Colon (tissue), 2 donors: ENCODE results near the gene CSDE1.

Experiments used
- FAIRE-seq: peaks from 2 replicates; lab custom pipeline; 2012; peaks lifted over from hg19 to GRCh38; lab: Jason Lieb, UNC
- donor health status: control.
- donor health status: control.

Gene CSDE1

GRCh38 chr1:114749835-114750234 is 7.9 kb downstream of the CSDE1 start:
- no peak for FAIRE-seq

DNA sequence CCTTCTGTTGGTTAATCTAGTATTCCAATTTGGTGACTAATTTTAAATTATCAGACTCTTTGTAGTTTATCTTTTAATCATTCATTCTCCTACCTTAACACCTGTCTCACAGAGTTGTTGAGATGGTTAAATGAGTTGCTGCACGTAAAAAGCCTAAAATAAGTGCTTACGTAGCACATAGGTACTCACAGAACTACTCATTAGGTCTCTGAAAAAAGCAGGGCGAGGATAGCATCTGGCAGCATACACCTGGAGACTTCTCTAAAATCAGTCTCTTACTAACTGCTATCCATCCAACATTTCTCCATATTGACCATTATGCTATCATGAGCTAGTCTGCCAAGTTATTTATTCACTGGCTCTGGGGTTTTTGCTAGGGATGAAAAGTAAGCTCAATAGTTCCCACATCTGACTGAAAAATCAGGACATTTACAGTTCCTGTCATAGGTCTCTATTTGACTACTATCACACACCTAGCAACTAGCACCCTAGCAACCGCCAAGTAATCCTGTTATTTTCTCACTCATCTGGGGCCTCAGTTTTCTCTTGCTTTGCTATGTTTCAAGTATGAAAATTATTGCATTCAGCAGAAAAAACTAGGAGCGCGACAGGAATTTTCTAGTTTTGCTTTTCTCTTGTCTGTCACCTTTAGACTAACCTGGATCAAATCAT is 11.2 kb downstream of the CSDE1 start:
- FAIRE-seq, result no peak

- FAIRE-seq, result no peak
Measured at GRCh38 chr1:114745291-114745690, 12.5 kb downstream of the CSDE1 start.

GRCh38 chr1:114741963-114742746 is 15.6 kb downstream of the CSDE1 start:
- no peak for FAIRE-seq

GRCh38 chr1:114740331-114740730 is 17.5 kb downstream of the CSDE1 start:
- no peak for FAIRE-seq

GRCh38 chr1:114737314-114737849 is 20.4 kb downstream of the CSDE1 start:
- no peak for FAIRE-seq

DNA sequence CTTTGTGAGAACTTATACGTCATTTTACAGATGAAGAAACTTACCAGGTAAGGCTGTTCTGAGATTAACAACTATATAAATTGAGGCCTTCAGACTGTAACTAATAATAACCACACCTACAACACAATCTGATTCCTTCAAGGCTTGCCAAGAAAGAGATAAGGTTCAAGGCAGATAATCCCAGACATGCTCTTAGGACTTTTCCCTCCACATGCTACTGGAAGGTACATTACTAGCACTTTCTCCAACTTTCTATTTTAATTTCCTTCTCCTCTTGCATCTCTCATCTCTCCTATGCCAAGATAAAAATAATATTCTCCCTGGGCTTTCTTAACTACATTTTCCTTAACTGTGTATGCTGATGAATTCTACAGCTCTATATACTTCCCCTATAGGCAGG is 22.3 kb downstream of the CSDE1 start:
- no peak for FAIRE-seq

DNA sequence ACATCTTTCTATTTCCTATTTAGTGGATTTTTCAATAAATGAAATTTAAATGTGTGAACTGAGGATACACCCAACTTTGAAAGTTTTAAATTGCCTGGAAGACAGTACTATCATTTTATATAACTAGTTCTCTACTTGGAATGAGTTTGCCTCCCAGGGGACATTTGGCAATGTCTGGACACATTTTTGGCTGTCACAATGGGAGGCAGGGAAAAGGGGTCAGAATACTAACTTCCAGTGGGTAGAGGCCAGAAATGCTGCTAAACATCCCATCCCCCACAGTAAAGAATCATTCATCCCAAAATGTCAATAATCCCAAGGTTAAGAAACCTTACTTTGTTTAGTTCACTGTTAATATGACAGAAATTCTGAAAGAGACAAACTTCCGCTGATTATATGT is 28.0 kb downstream of the CSDE1 start:
- FAIRE-seq, result no peak

DNA sequence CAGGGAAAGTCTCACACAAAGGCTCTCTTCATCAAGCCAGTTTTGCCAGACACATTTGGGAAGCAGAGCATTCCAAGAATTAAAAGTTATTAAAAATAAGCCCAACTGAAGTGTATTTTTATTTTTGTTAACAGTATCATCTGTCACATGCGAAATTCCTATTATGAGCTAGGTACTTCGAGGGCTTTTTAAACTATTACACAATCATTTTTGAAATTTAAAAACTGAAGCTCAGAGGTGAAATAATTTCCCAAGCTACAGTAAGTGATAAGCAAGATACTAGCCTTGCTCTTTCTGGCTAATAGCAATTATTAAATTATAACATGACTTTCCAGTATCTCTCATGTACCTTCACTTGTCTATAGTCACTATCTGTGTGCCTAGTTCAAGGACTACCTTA is 29.2 kb downstream of the CSDE1 start:
- no peak for FAIRE-seq

DNA sequence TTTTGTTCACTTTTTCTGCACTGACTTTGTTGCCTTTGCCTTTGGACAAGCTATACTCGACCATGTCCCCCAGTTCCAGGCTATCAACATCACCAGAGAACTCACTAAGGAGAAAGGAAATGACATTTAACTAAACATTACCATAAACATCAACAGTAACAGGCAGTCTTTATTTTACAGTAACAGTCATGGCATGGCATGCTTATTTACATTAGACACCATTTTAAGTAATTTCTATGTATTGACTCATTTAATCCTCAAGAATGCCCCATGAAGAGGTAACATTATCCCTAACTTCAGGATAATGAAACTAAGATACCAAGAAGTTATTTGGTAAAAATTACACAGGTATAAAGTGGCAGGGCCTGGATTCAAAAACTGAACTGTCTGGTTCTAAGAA is 32.6 kb downstream of the CSDE1 start:
- no peak for FAIRE-seq

GRCh38 chr1:114723915-114724314 is 33.9 kb downstream of the CSDE1 start:
- no peak for FAIRE-seq

DNA sequence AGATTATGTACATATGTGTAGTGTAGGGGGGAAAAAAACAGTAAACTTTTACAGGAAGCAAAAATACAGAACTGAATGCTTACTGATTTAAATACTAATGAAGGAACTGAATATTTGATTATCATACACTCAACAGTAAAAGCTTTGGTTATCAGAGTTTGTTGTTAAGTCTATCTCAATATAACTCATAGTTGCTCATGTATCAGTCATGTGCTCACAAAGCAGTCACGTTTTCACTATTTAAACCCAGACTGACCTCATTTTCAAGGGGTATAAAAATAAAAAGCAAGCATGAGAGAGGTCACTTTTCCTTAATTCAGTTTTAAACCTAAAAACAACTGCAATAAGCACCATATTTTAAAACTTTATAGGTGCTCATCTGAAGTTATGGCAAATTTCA is 34.3 kb downstream of the CSDE1 start:
- no peak for FAIRE-seq

GRCh38 chr1:114720492-114720891 is 37.3 kb downstream of the CSDE1 start:
- no peak for FAIRE-seq

DNA sequence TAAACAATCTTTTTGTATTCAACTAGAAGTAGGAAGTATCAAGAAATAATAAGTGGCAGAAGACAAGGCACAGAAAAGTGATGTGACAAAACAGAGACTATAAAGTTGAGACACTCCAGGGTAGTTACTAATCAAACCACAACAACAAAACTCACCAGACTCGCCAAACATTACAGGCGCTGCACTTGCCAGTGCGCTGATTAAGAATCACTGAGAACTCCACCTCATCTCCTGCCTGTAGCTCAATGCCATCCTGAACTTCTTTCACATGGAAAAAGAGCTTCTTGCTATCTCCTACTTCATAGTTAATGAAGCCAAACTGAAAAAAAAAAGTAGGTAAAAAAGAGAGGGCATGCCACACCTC is 38.4 kb downstream of the CSDE1 start:
- no peak for FAIRE-seq

DNA sequence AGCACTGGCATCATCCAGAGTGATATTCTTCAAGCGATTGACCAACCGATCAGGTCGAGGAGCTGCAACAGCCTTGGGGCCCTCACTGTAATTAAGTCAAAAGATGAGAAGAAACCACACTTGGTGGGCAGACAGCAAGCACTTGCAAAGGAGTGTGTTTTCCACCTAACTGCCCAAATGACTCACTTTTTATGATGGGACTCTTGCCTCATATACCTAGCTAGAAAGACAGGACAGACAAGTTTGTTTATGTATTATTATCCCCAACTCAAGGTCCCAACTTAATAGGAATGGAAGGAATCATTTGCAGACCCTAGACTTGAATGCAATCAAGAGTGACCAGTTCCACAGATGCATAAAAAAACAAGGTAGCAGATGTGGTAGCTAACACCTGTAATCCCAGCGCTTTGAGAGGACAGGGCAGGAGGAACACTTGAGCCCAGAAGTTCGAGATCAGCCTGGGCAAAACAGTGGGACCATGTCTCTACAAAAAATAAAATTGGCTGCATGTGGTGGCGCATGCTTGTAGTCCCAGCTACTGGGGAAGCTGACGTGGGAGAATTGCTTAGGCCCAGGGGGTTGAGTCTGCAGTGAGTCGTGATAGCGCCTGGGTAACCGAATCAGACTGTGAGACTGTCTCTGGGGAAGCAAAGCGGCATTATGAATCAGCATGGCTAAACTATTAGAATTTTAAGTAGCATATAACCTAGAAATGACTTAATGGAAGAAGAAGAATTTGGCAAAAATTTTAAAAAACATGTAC is 38.9 kb downstream of the CSDE1 start:
- no peak for FAIRE-seq

- no peak for FAIRE-seq
Measured at GRCh38 chr1:114716304-114717170, 41.2 kb downstream of the CSDE1 start, which contains the start of gene NRAS. Gene NRAS, minus strand, starts transcription at chr1:114716771. Its CDS starts 611 bp downstream, at chr1:114716160.

GRCh38 chr1:114715952-114716303 is 41.9 kb downstream of the CSDE1 start:
- no peak for FAIRE-seq

GRCh38 chr1:114712977-114713376 is 44.8 kb downstream of the CSDE1 start:
- no peak for FAIRE-seq

DNA sequence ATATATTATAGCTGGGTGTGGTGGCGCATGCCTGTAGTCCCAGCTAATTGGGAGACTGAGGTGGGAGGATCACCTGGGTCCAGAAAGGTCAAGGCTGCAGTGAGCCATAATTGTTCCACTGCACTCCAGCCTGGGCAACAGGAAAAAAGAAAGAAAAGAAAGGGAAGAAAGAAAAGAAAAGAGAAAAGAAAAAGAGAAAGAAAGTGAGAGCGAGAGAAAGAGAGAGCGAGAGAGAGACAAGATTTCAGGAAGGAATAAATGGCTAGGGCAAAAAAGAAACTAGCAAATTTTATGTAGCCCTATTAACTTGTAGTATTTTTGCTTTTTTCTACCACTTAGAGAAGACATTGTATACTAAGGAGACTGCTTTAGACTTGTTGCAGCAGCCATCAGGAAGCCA is 47.4 kb downstream of the CSDE1 start:
- no peak for FAIRE-seq

DNA sequence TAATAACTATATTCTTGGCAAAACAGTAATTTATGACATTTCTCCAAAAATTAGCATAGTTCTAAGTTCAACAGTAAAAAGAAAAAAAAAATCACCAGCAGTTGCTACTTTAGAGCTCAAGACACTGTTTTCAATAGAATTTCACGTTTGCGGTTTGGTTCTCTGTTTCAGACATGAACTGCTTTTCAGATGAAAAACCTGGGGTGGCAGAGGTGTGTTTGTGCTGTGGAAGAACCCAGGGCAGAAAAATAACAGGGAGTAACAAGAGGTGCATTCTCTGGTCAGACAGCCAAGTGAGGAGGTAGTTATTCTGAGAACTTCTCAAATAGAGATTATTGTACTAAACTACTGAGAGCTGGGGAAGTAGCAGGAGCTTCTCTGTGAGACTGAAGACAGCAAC is 50.2 kb downstream of the CSDE1 start:
- FAIRE-seq, result no peak

DNA sequence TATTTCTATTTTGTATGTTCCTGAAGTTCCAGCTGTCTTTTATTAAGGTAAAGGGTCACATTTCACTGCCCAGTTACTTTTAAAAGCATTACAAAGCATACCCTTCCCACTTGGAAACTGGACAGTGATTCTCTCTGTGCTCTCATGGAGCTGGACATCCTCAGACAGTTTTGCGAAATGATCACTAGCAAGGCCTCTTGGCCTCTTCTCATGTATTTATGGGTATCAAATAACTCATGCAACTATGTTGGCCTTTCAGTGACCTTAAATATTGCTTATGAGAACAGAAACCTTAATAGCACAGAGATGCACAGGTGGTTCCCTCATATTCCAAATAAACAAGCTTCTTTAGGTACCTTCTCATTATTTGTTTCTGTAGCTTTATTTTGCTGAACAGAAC is 54.5 kb downstream of the CSDE1 start:
- no peak for FAIRE-seq

GRCh38 chr1:114702737-114703136 is 55.0 kb downstream of the CSDE1 start:
- no peak for FAIRE-seq
